ENCODE measurements around the gene CDRT15.

DNA sequence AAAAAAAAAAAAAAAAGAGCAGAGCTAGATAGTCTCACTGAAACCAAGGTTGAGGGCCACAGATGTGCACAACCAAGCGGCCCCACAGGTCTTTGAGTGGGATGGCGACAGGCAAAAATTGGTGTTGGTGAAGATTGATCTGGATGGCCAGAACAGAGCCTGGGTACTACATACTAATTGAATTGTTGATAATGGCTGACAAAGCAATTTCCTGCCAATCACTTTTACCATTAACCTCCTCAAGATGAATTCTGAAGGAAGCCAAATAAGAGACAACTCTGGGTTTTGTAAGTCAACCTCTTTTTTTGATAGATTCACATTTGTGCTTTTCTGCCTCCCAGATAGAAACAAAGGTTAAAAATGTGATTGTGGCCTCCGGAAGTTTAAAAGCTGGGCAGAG, 44.9 kb upstream of the CDRT15 start:
- TF ChIP-seq, protein P1, sequence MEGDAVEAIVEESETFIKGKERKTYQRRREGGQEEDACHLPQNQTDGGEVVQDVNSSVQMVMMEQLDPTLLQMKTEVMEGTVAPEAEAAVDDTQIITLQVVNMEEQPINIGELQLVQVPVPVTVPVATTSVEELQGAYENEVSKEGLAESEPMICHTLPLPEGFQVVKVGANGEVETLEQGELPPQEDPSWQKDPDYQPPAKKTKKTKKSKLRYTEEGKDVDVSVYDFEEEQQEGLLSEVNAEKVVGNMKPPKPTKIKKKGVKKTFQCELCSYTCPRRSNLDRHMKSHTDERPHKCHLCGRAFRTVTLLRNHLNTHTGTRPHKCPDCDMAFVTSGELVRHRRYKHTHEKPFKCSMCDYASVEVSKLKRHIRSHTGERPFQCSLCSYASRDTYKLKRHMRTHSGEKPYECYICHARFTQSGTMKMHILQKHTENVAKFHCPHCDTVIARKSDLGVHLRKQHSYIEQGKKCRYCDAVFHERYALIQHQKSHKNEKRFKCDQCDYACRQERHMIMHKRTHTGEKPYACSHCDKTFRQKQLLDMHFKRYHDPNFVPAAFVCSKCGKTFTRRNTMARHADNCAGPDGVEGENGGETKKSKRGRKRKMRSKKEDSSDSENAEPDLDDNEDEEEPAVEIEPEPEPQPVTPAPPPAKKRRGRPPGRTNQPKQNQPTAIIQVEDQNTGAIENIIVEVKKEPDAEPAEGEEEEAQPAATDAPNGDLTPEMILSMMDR (IDR thresholded peaks at IDR 0.05): no peak
- TF ChIP-seq POLR2A (IDR thresholded peaks at IDR 0.05): no peak
- TF ChIP-seq POLR2AphosphoS5 (IDR thresholded peaks at IDR 0.05): no peak

Measured in breast epithelium (tissue), 3 donors.